Neural cell (in vitro differentiated cells): ENCODE measurements around the gene UROC1. TPM values are rescaled to one million over a fixed set of nuclear protein-coding genes. Genes with fewer than 3 reads are reported as not detected.

ENCODE experiments used
- H2AFZ ChIP-seq: fragments of 200-600, 300-800 bp; sonication (generic), shearing (Covaris generic); 2 replicates; pipeline ENCODE4 v1.6.0; 2014; ENCODE audit warnings: low read depth, mild to moderate bottlenecking, antibody characterized with exemption, low read length, moderate library complexity
- H3F3A ChIP-seq: fragments of 200-600 bp; shearing (Covaris generic); 2 replicates; pipeline ENCODE4 v1.6.1; 2016; ENCODE audit warnings: mild to moderate bottlenecking, moderate library complexity, mixed read lengths, antibody characterized with exemption, low read length; ENCODE audit not compliant: insufficient read depth, poor library complexity, severe bottlenecking
- H3K27ac ChIP-seq: fragments of 200-600, 300-800 bp; sonication (generic), shearing (Covaris generic); 2 replicates; pipeline ENCODE4 v1.5.1; 2014; ENCODE audit warnings: mild to moderate bottlenecking, low read length, moderate library complexity
- H3K27me3 ChIP-seq: fragments of 300-800, 200-600 bp; sonication (generic), shearing (Covaris generic); 2 replicates; pipeline ENCODE4 v1.6.0; 2014; ENCODE audit warnings: mild to moderate bottlenecking, low read depth, low read length, moderate library complexity; ENCODE audit not compliant: insufficient read depth
- H3K36me3 ChIP-seq: fragments of 300-800, 200-600 bp; sonication (generic), shearing (Covaris generic); 2 replicates; pipeline ENCODE4 v1.5.1; 2014; ENCODE audit warnings: mild to moderate bottlenecking, antibody characterized with exemption, low read length, moderate library complexity; ENCODE audit not compliant: insufficient read depth
- H3K4me2 ChIP-seq: fragments of 300-800, 200-600 bp; sonication (generic), shearing (Covaris generic); 2 replicates; pipeline ENCODE4 v1.6.0; 2014; ENCODE audit warnings: mild to moderate bottlenecking, low read length
- H3K4me3 ChIP-seq: fragments of 300-800, 200-600 bp; sonication (generic), shearing (Covaris generic); 2 replicates; pipeline ENCODE4 v1.5.1; 2014; ENCODE audit warnings: mild to moderate bottlenecking, low read length, moderate library complexity
- H3K79me2 ChIP-seq: fragments of 200-600 bp; shearing (Covaris generic); replicated peaks from 2 replicates; pipeline ENCODE4 v1.6.0; 2014; ENCODE audit warnings: mild to moderate bottlenecking, low read length, moderate library complexity; ENCODE audit not compliant: insufficient read depth
- H3K9ac ChIP-seq: fragments of 300-800, 200-600 bp; sonication (generic), shearing (Covaris generic); 2 replicates; pipeline ENCODE4 v1.6.1; 2016; ENCODE audit warnings: mild to moderate bottlenecking, low read length, mixed read lengths
- H3K9me2 ChIP-seq: fragments of 200-600 bp; shearing (Covaris generic); 2 replicates; pipeline ENCODE4 v1.6.1; 2016; ENCODE audit warnings: mild to moderate bottlenecking, low read length, mixed read lengths; ENCODE audit not compliant: insufficient read depth
- H3K9me3 ChIP-seq: fragments of 200-600, 300-800 bp; sonication (generic), shearing (Covaris generic); 2 replicates; pipeline ENCODE4 v1.6.1; 2016; ENCODE audit warnings: mild to moderate bottlenecking, mixed run types, low read length, moderate library complexity, mixed read lengths
- H4K20me1 ChIP-seq: fragments of 200-600 bp; shearing (Covaris generic); 2 replicates; pipeline ENCODE4 v1.6.1; 2016; ENCODE audit warnings: mild to moderate bottlenecking, mixed run types; ENCODE audit not compliant: insufficient read depth
- EP300 ChIP-seq: fragments of 450-650 bp; conservative IDR thresholded peaks from 2 replicates; pipeline ENCODE4 v1.6.1; 2014; ENCODE audit warnings: antibody characterized with exemption, mild to moderate bottlenecking, moderate library complexity; ENCODE audit not compliant: poor library complexity, severe bottlenecking
- EZH2 ChIP-seq: fragments of 200-600, 300-800 bp; shearing (Covaris generic), sonication (generic); IDR thresholded peaks from 2 replicates; pipeline ENCODE4 v1.6.1; 2014; ENCODE audit warnings: antibody characterized with exemption, low read length, borderline replicate concordance, mild to moderate bottlenecking; ENCODE audit not compliant: insufficient read depth, poor library complexity, severe bottlenecking
- MXI1 ChIP-seq: fragments of 450-650 bp; conservative IDR thresholded peaks from 2 replicates; pipeline ENCODE4 v1.6.1; 2014; ENCODE audit warnings: antibody characterized with exemption, mild to moderate bottlenecking; ENCODE audit not compliant: poor library complexity, severe bottlenecking
- POLR2AphosphoS5 ChIP-seq: IDR thresholded peaks from 2 replicates; pipeline ENCODE4 v1.6.1; 2012
- RAD21 ChIP-seq: fragments of 450-650 bp; conservative IDR thresholded peaks from 2 replicates; pipeline ENCODE4 v1.6.1; 2014; ENCODE audit warnings: antibody characterized with exemption, mild to moderate bottlenecking, moderate library complexity
- SMC3 ChIP-seq: fragments of 450-650 bp; conservative IDR thresholded peaks from 2 replicates; pipeline ENCODE4 v1.6.1; 2014; ENCODE audit warnings: antibody characterized with exemption, mild to moderate bottlenecking, moderate library complexity; ENCODE audit not compliant: poor library complexity
- TAF1 ChIP-seq: IDR thresholded peaks from 2 replicates; pipeline ENCODE4 v1.6.1; 2012; ENCODE audit warnings: low read depth
- polyA plus RNA-seq: library from polyadenylated mRNA; depleted of rRNA; stranded (reverse); fragments of >200 nt; gene quantifications from 2 replicates; pipeline ENCODE4 v1.2.3, GENCODE V29; 2014
- TF ChIP-seq, protein P1 (sequence below): fragments of 450-650 bp; IDR thresholded peaks from 2 replicates; pipeline ENCODE4 v1.5.1; 2014; ENCODE audit warnings: antibody characterized with exemption, mild to moderate bottlenecking, moderate library complexity; ENCODE audit not compliant: poor library complexity, severe bottlenecking
- TF ChIP-seq, protein P2 (sequence below): IDR thresholded peaks from 2 replicates; pipeline ENCODE4 v1.6.1; 2012; ENCODE audit warnings: borderline replicate concordance

The UROC1 gene
- polyA plus RNA-seq, 1 donor from 2014 or later: not detected

DNA sequence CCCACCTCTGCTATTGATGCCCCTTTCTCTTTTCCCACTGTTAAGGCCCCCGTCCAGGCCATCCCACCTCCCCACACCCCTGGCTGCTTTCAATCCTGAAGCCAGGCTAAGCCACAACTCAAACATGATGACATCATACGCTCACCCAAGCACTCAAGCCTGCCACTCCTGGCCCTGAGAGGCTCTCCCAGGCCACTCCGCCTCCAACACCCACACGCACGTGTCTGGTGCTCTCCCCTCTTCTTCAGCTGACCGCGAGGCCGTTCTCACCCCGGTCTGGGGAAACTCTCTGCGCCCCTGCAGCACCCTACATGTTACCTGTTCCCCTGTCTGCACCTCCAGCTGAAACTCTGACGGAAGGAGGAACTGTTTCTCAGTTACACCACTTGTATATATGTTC is 48.1 kb downstream of the UROC1 start:
- no peak overlapping the region for H3K4me2 ChIP-seq
- H3K9me2 ChIP-seq: no peaks in the 10 kb centered on the region
- peaks cover 47% of the 10 kb centered on the region for H3K79me2 ChIP-seq
- no peak overlapping the region for H3K27ac ChIP-seq
- no peak overlapping the region for H2AFZ ChIP-seq
- H4K20me1 ChIP-seq: peaks cover 25% of the 10 kb centered on the region
- TF ChIP-seq, protein P1, sequence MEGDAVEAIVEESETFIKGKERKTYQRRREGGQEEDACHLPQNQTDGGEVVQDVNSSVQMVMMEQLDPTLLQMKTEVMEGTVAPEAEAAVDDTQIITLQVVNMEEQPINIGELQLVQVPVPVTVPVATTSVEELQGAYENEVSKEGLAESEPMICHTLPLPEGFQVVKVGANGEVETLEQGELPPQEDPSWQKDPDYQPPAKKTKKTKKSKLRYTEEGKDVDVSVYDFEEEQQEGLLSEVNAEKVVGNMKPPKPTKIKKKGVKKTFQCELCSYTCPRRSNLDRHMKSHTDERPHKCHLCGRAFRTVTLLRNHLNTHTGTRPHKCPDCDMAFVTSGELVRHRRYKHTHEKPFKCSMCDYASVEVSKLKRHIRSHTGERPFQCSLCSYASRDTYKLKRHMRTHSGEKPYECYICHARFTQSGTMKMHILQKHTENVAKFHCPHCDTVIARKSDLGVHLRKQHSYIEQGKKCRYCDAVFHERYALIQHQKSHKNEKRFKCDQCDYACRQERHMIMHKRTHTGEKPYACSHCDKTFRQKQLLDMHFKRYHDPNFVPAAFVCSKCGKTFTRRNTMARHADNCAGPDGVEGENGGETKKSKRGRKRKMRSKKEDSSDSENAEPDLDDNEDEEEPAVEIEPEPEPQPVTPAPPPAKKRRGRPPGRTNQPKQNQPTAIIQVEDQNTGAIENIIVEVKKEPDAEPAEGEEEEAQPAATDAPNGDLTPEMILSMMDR: no peak
- no peak for TF ChIP-seq SMC3
- TF ChIP-seq EZH2: no peak
- no peak for TF ChIP-seq RAD21
- TF ChIP-seq MXI1: no peak
- TF ChIP-seq POLR2AphosphoS5: no peak
- no peak for TF ChIP-seq TAF1
- TF ChIP-seq EP300: no peak
- TF ChIP-seq, protein P2, sequence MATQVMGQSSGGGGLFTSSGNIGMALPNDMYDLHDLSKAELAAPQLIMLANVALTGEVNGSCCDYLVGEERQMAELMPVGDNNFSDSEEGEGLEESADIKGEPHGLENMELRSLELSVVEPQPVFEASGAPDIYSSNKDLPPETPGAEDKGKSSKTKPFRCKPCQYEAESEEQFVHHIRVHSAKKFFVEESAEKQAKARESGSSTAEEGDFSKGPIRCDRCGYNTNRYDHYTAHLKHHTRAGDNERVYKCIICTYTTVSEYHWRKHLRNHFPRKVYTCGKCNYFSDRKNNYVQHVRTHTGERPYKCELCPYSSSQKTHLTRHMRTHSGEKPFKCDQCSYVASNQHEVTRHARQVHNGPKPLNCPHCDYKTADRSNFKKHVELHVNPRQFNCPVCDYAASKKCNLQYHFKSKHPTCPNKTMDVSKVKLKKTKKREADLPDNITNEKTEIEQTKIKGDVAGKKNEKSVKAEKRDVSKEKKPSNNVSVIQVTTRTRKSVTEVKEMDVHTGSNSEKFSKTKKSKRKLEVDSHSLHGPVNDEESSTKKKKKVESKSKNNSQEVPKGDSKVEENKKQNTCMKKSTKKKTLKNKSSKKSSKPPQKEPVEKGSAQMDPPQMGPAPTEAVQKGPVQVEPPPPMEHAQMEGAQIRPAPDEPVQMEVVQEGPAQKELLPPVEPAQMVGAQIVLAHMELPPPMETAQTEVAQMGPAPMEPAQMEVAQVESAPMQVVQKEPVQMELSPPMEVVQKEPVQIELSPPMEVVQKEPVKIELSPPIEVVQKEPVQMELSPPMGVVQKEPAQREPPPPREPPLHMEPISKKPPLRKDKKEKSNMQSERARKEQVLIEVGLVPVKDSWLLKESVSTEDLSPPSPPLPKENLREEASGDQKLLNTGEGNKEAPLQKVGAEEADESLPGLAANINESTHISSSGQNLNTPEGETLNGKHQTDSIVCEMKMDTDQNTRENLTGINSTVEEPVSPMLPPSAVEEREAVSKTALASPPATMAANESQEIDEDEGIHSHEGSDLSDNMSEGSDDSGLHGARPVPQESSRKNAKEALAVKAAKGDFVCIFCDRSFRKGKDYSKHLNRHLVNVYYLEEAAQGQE: no peak
- H3K9me3 ChIP-seq: no peaks in the 10 kb centered on the region
- no peaks in the 10 kb centered on the region for H3F3A ChIP-seq
- peaks cover 5% of the 10 kb centered on the region for H3K36me3 ChIP-seq
- H3K4me3 ChIP-seq: no peak overlapping the region
- no peaks in the 10 kb centered on the region for H3K27me3 ChIP-seq
- no peak overlapping the region for H3K9ac ChIP-seq

DNA sequence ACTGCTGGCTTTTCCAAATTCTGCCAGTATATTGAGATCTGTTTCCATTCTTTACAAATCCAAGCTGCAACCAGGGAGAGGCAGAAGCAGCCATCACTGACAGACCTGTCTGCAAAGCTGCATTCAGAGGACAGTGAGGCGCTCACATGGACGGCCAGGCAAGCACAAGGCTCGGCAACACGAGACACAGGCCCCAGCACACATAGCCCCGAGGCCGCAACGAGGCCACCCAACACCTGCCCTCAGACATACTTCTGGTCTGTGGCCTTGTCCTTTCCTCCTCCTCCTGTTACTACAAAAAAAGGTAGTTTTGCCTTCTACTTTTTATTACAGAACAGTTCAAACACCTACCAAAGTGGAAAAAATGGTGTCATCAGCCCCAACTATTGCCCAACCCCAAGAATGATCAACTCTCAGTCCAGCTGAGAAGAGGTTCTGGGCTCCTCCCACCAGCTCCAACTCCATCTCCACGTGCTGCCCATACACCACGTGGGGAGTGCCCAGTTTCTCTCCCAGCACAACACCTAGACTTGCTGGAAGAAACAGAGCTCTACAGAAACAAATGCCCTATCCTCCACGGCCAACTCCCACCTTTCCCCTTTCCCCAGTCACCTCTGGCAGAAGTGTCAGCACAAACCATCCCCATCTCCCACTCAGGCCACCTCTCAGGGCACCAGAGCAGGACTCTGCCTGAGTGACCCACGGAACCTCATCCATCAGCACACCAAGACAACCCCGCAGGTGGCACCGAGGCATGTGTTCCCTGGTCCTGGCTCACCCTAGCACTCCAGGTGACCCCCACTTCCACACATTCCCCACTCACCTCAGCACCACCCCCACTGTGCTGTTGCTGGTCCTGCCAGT is 49.3 kb downstream of the UROC1 start:
- Histone ChIP-seq H2AFZ (no peak overlapping the region), H3K79me2 (peaks cover 44% of the 10 kb centered on the region), H3K4me3 (no peak overlapping the region), H3F3A (no peaks in the 10 kb centered on the region), H3K9me3 (no peaks in the 10 kb centered on the region), H3K27me3 (no peaks in the 10 kb centered on the region), H4K20me1 (peaks cover 24% of the 10 kb centered on the region), H3K9me2 (no peaks in the 10 kb centered on the region), H3K9ac (no peak overlapping the region), H3K27ac (no peak overlapping the region), H3K36me3 (peaks cover 5% of the 10 kb centered on the region), H3K4me2 (no peak overlapping the region)
- TF ChIP-seq POLR2AphosphoS5: no peak
- TF ChIP-seq, protein P2: no peak
- no peak for TF ChIP-seq TAF1
- TF ChIP-seq SMC3: no peak
- no peak for TF ChIP-seq EP300
- TF ChIP-seq, protein P1: no peak
- TF ChIP-seq RAD21: no peak
